KMS-11 (cell line): ENCODE data around the gene CDRT4.
"Not testable (repeated sequence)": the region's sequence is repeated elsewhere in the genome, so short reads cannot be mapped to it uniquely, and the experiment has no call there.

Source experiments
- H2AFZ ChIP-seq: fragments of 200-600 bp; sonication (generic); 2 replicates; pipeline ENCODE4 v1.6.1; 2016; ENCODE audit warnings: antibody characterized with exemption, mixed run types, low read depth
- H3K27ac ChIP-seq: fragments of 200-600 bp; sonication (generic); 2 replicates; pipeline ENCODE4 v1.6.1; 2016; ENCODE audit warnings: mild to moderate bottlenecking, mixed run types
- H3K27me3 ChIP-seq: fragments of 200-600 bp; sonication (generic); 2 replicates; pipeline ENCODE4 v1.6.1; 2017; ENCODE audit warnings: mild to moderate bottlenecking, low read depth, mixed run types, moderate library complexity; ENCODE audit not compliant: insufficient read depth
- H3K36me3 ChIP-seq: fragments of 200-600 bp; sonication (generic); 2 replicates; pipeline ENCODE4 v1.6.1; 2017; ENCODE audit warnings: mild to moderate bottlenecking, mixed run types; ENCODE audit not compliant: insufficient read depth
- H3K4me1 ChIP-seq: fragments of 200-600 bp; sonication (generic); 2 replicates; pipeline ENCODE4 v1.6.1; 2016; ENCODE audit warnings: mild to moderate bottlenecking, low read depth, mixed run types; ENCODE audit not compliant: poor library complexity, severe bottlenecking
- H3K4me2 ChIP-seq: fragments of 200-600 bp; sonication (generic); 2 replicates; pipeline ENCODE4 v1.7.0; 2016; ENCODE audit warnings: mild to moderate bottlenecking, mixed run types
- H3K4me3 ChIP-seq: fragments of 200-600 bp; sonication (generic); IDR thresholded peaks from 2 replicates; pipeline ENCODE4 v1.6.1; 2017; ENCODE audit warnings: low read depth, low read length, mixed read lengths; ENCODE audit not compliant: insufficient read depth
- H3K79me2 ChIP-seq: fragments of 200-600 bp; sonication (generic); 2 replicates; pipeline ENCODE4 v1.6.1; 2016; ENCODE audit warnings: low read depth, mixed run types; ENCODE audit not compliant: insufficient read depth
- H3K9ac ChIP-seq: fragments of 200-600 bp; sonication (generic); 2 replicates; pipeline ENCODE4 v1.6.1; 2016; ENCODE audit warnings: mild to moderate bottlenecking, mixed run types
- H4K20me1 ChIP-seq: fragments of 200-600 bp; sonication (generic); 2 replicates; pipeline ENCODE4 v1.6.1; 2016; ENCODE audit warnings: mild to moderate bottlenecking, mixed run types; ENCODE audit not compliant: insufficient read depth
- CTCF ChIP-seq: fragments of 200-600 bp; sonication (generic); conservative IDR thresholded peaks from 2 replicates; pipeline ENCODE4 v1.6.1; 2017; ENCODE audit warnings: low read depth, mild to moderate bottlenecking, antibody characterized with exemption, low read length, moderate library complexity, mixed read lengths

CDRT4 gene

GRCh38 chr17:15509095-15509494, 41.7 kb upstream of the CDRT4 start:
- H3K4me3 ChIP-seq, result no peak overlapping the region
- TF ChIP-seq CTCF, result no peak
- no peak overlapping the region for H2AFZ ChIP-seq
- H3K27me3 ChIP-seq, result no peaks in the 10 kb centered on the region
- H4K20me1 ChIP-seq, result no peaks in the 10 kb centered on the region
- no peaks in the 10 kb centered on the region for H3K36me3 ChIP-seq
- no peak overlapping the region for H3K27ac ChIP-seq
- H3K4me1 ChIP-seq, result no peaks in the 10 kb centered on the region
- H3K4me2 ChIP-seq, result no peak overlapping the region
- H3K79me2 ChIP-seq, result no peaks in the 10 kb centered on the region
- no peak overlapping the region for H3K9ac ChIP-seq

GRCh38 chr17:15508466-15508865, 41.0 kb upstream of the CDRT4 start:
- Histone ChIP-seq H3K4me1 (no peaks in the 10 kb centered on the region), H2AFZ (no peak overlapping the region), H3K27ac (no peak overlapping the region), H3K79me2 (no peaks in the 10 kb centered on the region), H3K9ac (no peak overlapping the region), H3K27me3 (no peaks in the 10 kb centered on the region), H3K4me2 (no peak overlapping the region), H3K4me3 (no peak overlapping the region), H4K20me1 (no peaks in the 10 kb centered on the region), H3K36me3 (no peaks in the 10 kb centered on the region)
- TF ChIP-seq CTCF, result no peak

GRCh38 chr17:15507896-15508295, 40.5 kb upstream of the CDRT4 start:
- Histone ChIP-seq H3K9ac (no peak overlapping the region), H3K36me3 (no peaks in the 10 kb centered on the region)

GRCh38 chr17:15507001-15507400, 39.6 kb upstream of the CDRT4 start:
- Histone ChIP-seq H3K4me3 (no peak overlapping the region), H3K27me3 (no peaks in the 10 kb centered on the region), H2AFZ (no peak overlapping the region)

More at GRCh38 chr17:15507896-15508295, 40.5 kb upstream of the CDRT4 start:
- H3K79me2 ChIP-seq, result no peaks in the 10 kb centered on the region
- no peak overlapping the region for H3K4me2 ChIP-seq
- no peaks in the 10 kb centered on the region for H4K20me1 ChIP-seq
- H2AFZ ChIP-seq, result no peak overlapping the region
- no peaks in the 10 kb centered on the region for H3K27me3 ChIP-seq
- no peaks in the 10 kb centered on the region for H3K4me1 ChIP-seq
- no peak for TF ChIP-seq CTCF
- H3K4me3 ChIP-seq, result no peak overlapping the region
- no peak overlapping the region for H3K27ac ChIP-seq

GRCh38 chr17:15505708-15506107, 38.3 kb upstream of the CDRT4 start:
- not testable (repeated sequence) for H3K27ac ChIP-seq, H3K4me3 ChIP-seq, H3K27me3 ChIP-seq, H3K36me3 ChIP-seq, H3K9ac ChIP-seq, H3K79me2 ChIP-seq, H2AFZ ChIP-seq, H3K4me1 ChIP-seq, H4K20me1 ChIP-seq, H3K4me2 ChIP-seq

More at GRCh38 chr17:15507001-15507400, 39.6 kb upstream of the CDRT4 start:
- Histone ChIP-seq H3K36me3 (no peaks in the 10 kb centered on the region), H3K4me2 (no peak overlapping the region), H3K9ac (no peak overlapping the region), H3K79me2 (no peaks in the 10 kb centered on the region), H3K4me1 (no peaks in the 10 kb centered on the region), H3K27ac (no peak overlapping the region), H4K20me1 (no peaks in the 10 kb centered on the region)
- no peak for TF ChIP-seq CTCF
